ENCODE measurements around the gene FXYD1.

FXYD1 gene

GRCh38 chr19:35116072-35116801 lies 22.4 kb upstream of the FXYD1 start:
- TF ChIP-seq, protein P1, sequence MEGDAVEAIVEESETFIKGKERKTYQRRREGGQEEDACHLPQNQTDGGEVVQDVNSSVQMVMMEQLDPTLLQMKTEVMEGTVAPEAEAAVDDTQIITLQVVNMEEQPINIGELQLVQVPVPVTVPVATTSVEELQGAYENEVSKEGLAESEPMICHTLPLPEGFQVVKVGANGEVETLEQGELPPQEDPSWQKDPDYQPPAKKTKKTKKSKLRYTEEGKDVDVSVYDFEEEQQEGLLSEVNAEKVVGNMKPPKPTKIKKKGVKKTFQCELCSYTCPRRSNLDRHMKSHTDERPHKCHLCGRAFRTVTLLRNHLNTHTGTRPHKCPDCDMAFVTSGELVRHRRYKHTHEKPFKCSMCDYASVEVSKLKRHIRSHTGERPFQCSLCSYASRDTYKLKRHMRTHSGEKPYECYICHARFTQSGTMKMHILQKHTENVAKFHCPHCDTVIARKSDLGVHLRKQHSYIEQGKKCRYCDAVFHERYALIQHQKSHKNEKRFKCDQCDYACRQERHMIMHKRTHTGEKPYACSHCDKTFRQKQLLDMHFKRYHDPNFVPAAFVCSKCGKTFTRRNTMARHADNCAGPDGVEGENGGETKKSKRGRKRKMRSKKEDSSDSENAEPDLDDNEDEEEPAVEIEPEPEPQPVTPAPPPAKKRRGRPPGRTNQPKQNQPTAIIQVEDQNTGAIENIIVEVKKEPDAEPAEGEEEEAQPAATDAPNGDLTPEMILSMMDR (IDR thresholded peaks at IDR 0.05), result no peak
- DNase-seq, result no peak
- peaks cover 7% of the 10 kb centered on the region for H3K27me3 Mint-ChIP-seq (ENCODE audit: low read depth, poor library complexity)
- H3K36me3 Mint-ChIP-seq (ENCODE audit: low read depth), result no peaks in the 10 kb centered on the region
- H3K4me1 Mint-ChIP-seq, result peaks cover 43% of the 10 kb centered on the region
- peak overlapping the region; percentile 27 for H3K27ac Mint-ChIP-seq
- H3K9me3 Mint-ChIP-seq, result no peaks in the 10 kb centered on the region
- H3K4me3 Mint-ChIP-seq, result no peak overlapping the region

- Mint-ChIP-seq H3K27ac (no peak overlapping the region), H3K27me3 (ENCODE audit: low read depth, poor library complexity) (peaks cover 7% of the 10 kb centered on the region), H3K36me3 (ENCODE audit: low read depth) (no peaks in the 10 kb centered on the region), H3K4me1 (peaks cover 38% of the 10 kb centered on the region), H3K4me3 (no peak overlapping the region), H3K9me3 (no peaks in the 10 kb centered on the region)
- DNase-seq, result no peak
- TF ChIP-seq, protein P1 (IDR thresholded peaks at IDR 0.05), result no peak
These were observed 21.5 kb upstream of the FXYD1 start for GRCh38 chr19:35117116-35117515.

DNA sequence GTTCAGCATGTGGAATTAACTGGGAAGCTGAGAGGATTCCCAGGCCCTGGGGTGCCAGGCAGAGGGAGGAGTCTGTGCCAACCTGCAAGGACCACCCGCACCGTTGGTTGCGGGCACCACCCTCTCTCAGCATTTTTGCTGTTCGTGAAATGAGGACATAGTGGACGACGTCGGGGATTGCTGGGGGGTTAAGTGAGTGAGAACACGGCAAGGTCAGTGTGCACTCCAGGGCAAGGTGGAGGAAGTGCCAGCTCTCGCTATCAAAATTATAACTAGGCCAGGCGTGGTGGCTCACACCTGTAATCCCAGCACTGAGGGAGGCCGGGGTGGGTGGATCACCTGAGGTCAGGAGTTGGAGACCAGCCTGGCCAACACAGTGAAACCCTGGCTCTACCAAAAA lies 20.8 kb upstream of the FXYD1 start:
- H3K4me3 Mint-ChIP-seq, result no peak overlapping the region
- TF ChIP-seq, protein P1 (IDR thresholded peaks at IDR 0.05), result no peak
- H3K4me1 Mint-ChIP-seq, result peaks cover 43% of the 10 kb centered on the region
- no peak overlapping the region for H3K27ac Mint-ChIP-seq
- DNase-seq, result no peak
- peaks cover 11% of the 10 kb centered on the region for H3K27me3 Mint-ChIP-seq (ENCODE audit: low read depth, poor library complexity)
- H3K36me3 Mint-ChIP-seq (ENCODE audit: low read depth), result no peaks in the 10 kb centered on the region
- no peaks in the 10 kb centered on the region for H3K9me3 Mint-ChIP-seq

- H3K9me3 Mint-ChIP-seq, result no peaks in the 10 kb centered on the region
- H3K27ac Mint-ChIP-seq, result no peak overlapping the region
- peaks cover 11% of the 10 kb centered on the region for H3K27me3 Mint-ChIP-seq (ENCODE audit: low read depth, poor library complexity)
- TF ChIP-seq, protein P1 (IDR thresholded peaks at IDR 0.05), result no peak
- H3K4me3 Mint-ChIP-seq, result no peak overlapping the region
- H3K4me1 Mint-ChIP-seq, result peaks cover 49% of the 10 kb centered on the region
- no peaks in the 10 kb centered on the region for H3K36me3 Mint-ChIP-seq (ENCODE audit: low read depth)
- DNase-seq, result no peak
These were observed 20.2 kb upstream of the FXYD1 start for GRCh38 chr19:35118268-35119020.

DNA sequence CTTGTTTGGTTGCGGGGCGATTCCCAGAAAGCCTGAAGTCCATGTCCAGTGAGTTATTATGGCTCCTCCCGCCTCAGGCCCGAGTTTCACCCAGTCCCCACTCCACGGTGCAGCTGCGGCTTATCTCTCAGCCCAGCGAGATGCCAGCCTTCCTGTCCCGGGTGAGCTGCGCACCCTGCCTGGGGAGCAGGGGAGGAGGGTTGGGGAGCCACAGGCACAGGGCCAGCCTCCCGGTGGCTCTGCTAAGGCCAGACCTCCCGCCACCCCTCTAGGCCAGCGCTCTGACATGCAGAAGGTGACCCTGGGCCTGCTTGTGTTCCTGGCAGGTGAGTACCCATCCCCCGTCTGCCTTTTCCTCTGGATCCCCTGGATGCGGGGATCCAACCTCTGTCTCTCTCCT lies 19.5 kb upstream of the FXYD1 start:
- H3K27ac Mint-ChIP-seq, result no peak overlapping the region
- H3K27me3 Mint-ChIP-seq (ENCODE audit: low read depth, poor library complexity), result peaks cover 11% of the 10 kb centered on the region
- TF ChIP-seq, protein P1 (IDR thresholded peaks at IDR 0.05), result no peak
- no peak overlapping the region for H3K4me3 Mint-ChIP-seq
- H3K36me3 Mint-ChIP-seq (ENCODE audit: low read depth), result no peaks in the 10 kb centered on the region
- peaks cover 51% of the 10 kb centered on the region for H3K4me1 Mint-ChIP-seq
- no peak for DNase-seq
- H3K9me3 Mint-ChIP-seq, result no peaks in the 10 kb centered on the region

Measured in nephron progenitor cell (in vitro differentiated cells).